HepG2 (cell line): ENCODE data around the gene ZCCHC8. TPM values are rescaled to one million over a fixed set of nuclear protein-coding genes. Genes with fewer than 3 reads are reported as not detected.

Experiments used
- FOXC1 ChIP-seq: sonication (generic); formaldehyde crosslinking; IDR thresholded peaks from 2 replicates; pipeline ENCODE4 v1.8.0; 2022; ENCODE audit warnings: mild to moderate bottlenecking, missing genetic modification reagents, borderline replicate concordance
- NR2F1 ChIP-seq, 2 experiments: fragments of 450-650 bp in 1 of 2; formaldehyde crosslinking in 1 of 2; IDR thresholded peaks; 2 replicates each; pipeline versions ENCODE4 v1.5.0 to v1.6.1; 2016 to 2020; ENCODE audit warnings: mild to moderate bottlenecking in 1 of 2, missing compliant biosample characterization in 1 of 2, missing genetic modification reagents in 1 of 2, moderate library complexity in 1 of 2
- PHF8 ChIP-seq: sonication (generic); formaldehyde crosslinking; IDR thresholded peaks from 2 replicates; pipeline ENCODE4 v1.5.0; 2020; ENCODE audit warnings: missing genetic modification reagents
- UBTF ChIP-seq: sonication (generic); formaldehyde crosslinking; IDR thresholded peaks from 2 replicates; pipeline ENCODE4 v1.4.0; 2020; ENCODE audit warnings: mild to moderate bottlenecking, missing genetic modification reagents
- ZNF34 ChIP-seq: sonication (generic); formaldehyde crosslinking; IDR thresholded peaks from 2 replicates; pipeline ENCODE4 v1.4.0; 2020; ENCODE audit warnings: mild to moderate bottlenecking, missing genetic modification reagents, borderline replicate concordance
- ZNF513 ChIP-seq: sonication (generic); formaldehyde crosslinking; conservative IDR thresholded peaks from 2 replicates; pipeline ENCODE4 v1.5.0; 2020; ENCODE audit warnings: missing genetic modification reagents
- polyA plus RNA-seq, 8 experiments: library from polyadenylated mRNA; depleted of rRNA in 3 of 8; stranded (reverse) in 7 of 8; unstranded in 1 of 8; fragments of >200 nt; fragmentation: Illumina TruSeq in 4 of 8; extraction: Trizol in 4 of 8; gene quantifications; 2 replicates each; pipeline versions ENCODE4 v1.2.1 to v1.2.3, GENCODE V29; 2011 to 2016; ENCODE audit warnings: low read depth in 4 of 8, missing spikeins in 1 of 8, mixed read lengths in 1 of 8; ENCODE audit not compliant: insufficient read depth in 1 of 8
- total RNA-seq, 5 experiments: library from RNA; depleted of rRNA; stranded (reverse); fragments of >200 nt; fragmentation: Illumina TruSeq; extraction: Trizol; gene quantifications; 2 replicates each; pipeline ENCODE4 v1.2.3, GENCODE V29; 2016; ENCODE audit warnings: low read depth in 1 of 5
- TF ChIP-seq, protein P1 (sequence below): sonication (generic); formaldehyde crosslinking; IDR thresholded peaks from 2 replicates; pipeline ENCODE4 v1.8.1; 2023; ENCODE audit warnings: mild to moderate bottlenecking, missing genetic modification reagents
- TF ChIP-seq, protein P2 (sequence below): sonication (generic); formaldehyde crosslinking; IDR thresholded peaks from 2 replicates; pipeline ENCODE4 v1.4.0; 2020; ENCODE audit warnings: mild to moderate bottlenecking, missing genetic modification reagents
- TF ChIP-seq, protein P3 (sequence below): sonication (generic); formaldehyde crosslinking; IDR thresholded peaks from 2 replicates; pipeline ENCODE4 v1.4.0; 2020; ENCODE audit warnings: missing genetic modification reagents, borderline replicate concordance

The ZCCHC8 gene
- total and polyA plus RNA-seq, 2 of the 13 experiments (the other 11 are each of a cell fraction or from before 2014, with no cell fraction given) = 18.6 to 20.9 TPM

GRCh38 chr12:122526683-122527477 is 26.1 kb upstream of the ZCCHC8 start, which contains the start of the genes KNTC1 and RSRC2 (continued):
- TF ChIP-seq, protein P1, sequence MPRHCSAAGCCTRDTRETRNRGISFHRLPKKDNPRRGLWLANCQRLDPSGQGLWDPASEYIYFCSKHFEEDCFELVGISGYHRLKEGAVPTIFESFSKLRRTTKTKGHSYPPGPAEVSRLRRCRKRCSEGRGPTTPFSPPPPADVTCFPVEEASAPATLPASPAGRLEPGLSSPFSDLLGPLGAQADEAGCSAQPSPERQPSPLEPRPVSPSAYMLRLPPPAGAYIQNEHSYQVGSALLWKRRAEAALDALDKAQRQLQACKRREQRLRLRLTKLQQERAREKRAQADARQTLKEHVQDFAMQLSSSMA = no peak
- TF ChIP-seq PHF8 (CRISPR knock-in tag) (peak; percentile 96), NR2F1 (CRISPR knock-in tag; IDR thresholded peaks at IDR 0.05) (no peak), ZNF513 (CRISPR knock-in tag) (no peak), FOXC1 (CRISPR knock-in tag) (peak; percentile 84; the same call in 1 of the 2 replicates), ZNF34 (CRISPR knock-in tag) (no peak), UBTF (CRISPR knock-in tag) (peak; percentile 51)
- TF ChIP-seq, protein P2, sequence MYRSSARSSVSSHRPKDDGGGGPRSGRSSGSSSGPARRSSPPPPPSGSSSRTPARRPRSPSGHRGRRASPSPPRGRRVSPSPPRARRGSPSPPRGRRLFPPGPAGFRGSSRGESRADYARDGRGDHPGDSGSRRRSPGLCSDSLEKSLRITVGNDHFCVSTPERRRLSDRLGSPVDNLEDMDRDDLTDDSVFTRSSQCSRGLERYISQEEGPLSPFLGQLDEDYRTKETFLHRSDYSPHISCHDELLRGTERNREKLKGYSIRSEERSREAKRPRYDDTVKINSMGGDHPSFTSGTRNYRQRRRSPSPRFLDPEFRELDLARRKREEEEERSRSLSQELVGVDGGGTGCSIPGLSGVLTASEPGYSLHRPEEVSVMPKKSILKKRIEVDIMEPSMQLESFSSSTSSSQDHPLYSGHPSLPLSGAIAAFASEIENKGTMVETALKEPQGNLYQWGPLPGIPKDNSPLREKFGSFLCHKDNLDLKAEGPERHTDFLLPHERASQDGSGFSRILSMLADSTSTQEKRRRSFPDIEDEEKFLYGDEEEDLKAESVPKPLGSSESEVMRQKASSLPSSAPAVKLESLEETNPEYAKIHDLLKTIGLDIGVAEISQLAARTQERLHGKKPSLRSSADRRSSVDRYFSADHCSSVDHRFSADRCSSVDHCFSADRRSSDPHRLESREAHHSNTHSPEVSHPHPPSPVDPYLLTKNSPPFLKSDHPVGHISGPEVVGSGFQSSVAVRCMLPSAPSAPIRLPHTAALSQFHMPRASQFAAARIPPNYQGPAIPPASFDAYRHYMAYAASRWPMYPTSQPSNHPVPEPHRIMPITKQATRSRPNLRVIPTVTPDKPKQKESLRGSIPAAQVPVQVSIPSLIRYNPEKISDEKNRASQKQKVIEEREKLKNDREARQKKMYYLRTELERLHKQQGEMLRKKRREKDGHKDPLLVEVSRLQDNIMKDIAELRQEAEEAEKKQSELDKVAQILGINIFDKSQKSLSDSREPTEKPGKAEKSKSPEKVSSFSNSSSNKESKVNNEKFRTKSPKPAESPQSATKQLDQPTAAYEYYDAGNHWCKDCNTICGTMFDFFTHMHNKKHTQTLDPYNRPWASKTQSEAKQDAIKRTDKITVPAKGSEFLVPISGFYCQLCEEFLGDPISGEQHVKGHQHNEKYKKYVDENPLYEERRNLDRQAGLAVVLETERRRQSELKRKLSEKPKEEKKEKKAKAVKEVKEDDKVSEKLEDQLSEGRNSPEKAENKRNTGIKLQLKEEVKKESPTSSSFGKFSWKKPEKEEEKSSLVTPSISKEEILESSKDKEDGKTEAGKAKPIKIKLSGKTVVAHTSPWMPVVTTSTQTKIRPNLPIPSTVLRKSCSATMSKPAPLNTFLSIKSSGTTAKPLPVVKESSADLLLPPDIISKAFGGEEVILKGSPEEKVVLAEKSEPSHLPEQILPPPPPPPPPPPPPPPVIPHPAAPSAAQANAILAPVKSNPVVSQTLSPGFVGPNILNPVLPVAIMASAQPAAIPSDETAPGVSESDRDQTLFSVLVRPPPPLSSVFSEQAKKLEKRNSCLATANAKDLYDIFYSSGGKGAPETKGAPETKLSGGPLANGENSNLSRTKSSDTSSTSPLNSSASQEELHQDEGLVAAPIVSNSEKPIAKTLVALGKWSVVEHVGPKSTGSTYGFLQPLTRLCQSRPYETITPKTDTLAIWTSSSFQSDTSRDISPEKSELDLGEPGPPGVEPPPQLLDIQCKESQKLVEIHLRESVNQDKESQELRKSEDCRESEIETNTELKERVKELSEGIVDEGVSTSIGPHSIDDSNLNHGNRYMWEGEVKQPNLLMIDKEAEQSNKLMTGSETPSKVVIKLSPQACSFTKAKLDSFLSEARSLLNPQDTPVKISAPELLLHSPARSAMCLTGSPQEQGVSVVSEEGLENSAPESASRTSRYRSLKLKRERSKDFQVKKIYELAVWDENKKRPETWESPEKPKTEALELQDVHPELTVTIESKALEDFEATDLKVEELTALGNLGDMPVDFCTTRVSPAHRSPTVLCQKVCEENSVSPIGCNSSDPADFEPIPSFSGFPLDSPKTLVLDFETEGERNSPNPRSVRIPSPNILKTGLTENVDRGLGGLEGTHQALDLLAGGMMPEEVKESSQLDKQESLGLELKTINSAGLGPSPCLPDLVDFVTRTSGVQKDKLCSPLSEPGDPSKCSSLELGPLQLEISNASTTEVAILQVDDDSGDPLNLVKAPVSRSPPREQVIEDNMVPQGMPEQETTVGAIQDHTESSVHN (CRISPR knock-in tag) = no peak
- TF ChIP-seq, protein P3, sequence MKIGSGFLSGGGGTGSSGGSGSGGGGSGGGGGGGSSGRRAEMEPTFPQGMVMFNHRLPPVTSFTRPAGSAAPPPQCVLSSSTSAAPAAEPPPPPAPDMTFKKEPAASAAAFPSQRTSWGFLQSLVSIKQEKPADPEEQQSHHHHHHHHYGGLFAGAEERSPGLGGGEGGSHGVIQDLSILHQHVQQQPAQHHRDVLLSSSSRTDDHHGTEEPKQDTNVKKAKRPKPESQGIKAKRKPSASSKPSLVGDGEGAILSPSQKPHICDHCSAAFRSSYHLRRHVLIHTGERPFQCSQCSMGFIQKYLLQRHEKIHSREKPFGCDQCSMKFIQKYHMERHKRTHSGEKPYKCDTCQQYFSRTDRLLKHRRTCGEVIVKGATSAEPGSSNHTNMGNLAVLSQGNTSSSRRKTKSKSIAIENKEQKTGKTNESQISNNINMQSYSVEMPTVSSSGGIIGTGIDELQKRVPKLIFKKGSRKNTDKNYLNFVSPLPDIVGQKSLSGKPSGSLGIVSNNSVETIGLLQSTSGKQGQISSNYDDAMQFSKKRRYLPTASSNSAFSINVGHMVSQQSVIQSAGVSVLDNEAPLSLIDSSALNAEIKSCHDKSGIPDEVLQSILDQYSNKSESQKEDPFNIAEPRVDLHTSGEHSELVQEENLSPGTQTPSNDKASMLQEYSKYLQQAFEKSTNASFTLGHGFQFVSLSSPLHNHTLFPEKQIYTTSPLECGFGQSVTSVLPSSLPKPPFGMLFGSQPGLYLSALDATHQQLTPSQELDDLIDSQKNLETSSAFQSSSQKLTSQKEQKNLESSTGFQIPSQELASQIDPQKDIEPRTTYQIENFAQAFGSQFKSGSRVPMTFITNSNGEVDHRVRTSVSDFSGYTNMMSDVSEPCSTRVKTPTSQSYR = peak; percentile 82
